Esophagus (tissue), 2 donors: ENCODE results near the gene CFAP69. TPM values are rescaled to one million over a fixed set of nuclear protein-coding genes. Genes with fewer than 3 reads are reported as not detected.
"Not testable (repeated sequence)": the region's sequence is repeated elsewhere in the genome, so short reads cannot be mapped to it uniquely, and the experiment has no call there.

Source experiments
- H3K27ac ChIP-seq, 2 donors: one replicate each; pipeline ENCODE4 v1.5.1; 2013; ENCODE audit warnings: low read depth in 2 of 2, mild to moderate bottlenecking in 2 of 2, inconsistent platforms in 1 of 2, low read length in 1 of 2, moderate library complexity in 1 of 2
- H3K27me3 ChIP-seq, 2 donors: one replicate each; pipeline ENCODE4 v1.6.1; 2013; ENCODE audit warnings: low read length in 2 of 2, control low read depth in 1 of 2, mild to moderate bottlenecking in 1 of 2; ENCODE audit not compliant: insufficient read depth in 2 of 2, control insufficient read depth in 1 of 2
- H3K36me3 ChIP-seq, 2 donors: one replicate each; pipeline ENCODE4 v1.6.1; 2013; ENCODE audit warnings: low read length in 1 of 2; ENCODE audit not compliant: control insufficient read depth in 2 of 2, insufficient read depth in 2 of 2
- H3K4me1 ChIP-seq, 2 donors: one replicate each; pipeline ENCODE4 v1.6.1; 2013; ENCODE audit warnings: low read length in 1 of 2; ENCODE audit not compliant: control insufficient read depth in 2 of 2, insufficient read depth in 2 of 2
- H3K4me3 ChIP-seq, 2 donors: one replicate each; pipeline ENCODE4 v1.5.1; 2013; ENCODE audit warnings: low read length in 2 of 2, mild to moderate bottlenecking in 2 of 2, low read depth in 1 of 2, moderate library complexity in 1 of 2
- H3K9me3 ChIP-seq, 2 donors: one replicate each; pipeline ENCODE4 v1.6.1; 2013; ENCODE audit warnings: mild to moderate bottlenecking in 2 of 2, low read depth in 1 of 2, low read length in 1 of 2, moderate library complexity in 1 of 2; ENCODE audit not compliant: control insufficient read depth in 2 of 2, insufficient read depth in 1 of 2
- WGBS, 2 donors: extraction: QIAGEN DNeasy Blood & Tissue Kit; methylation state at CpG; one replicate each; pipeline ENCODE4 v1.1.7; 2013; 5-methylcytosine and 5-hydroxymethylcytosine counted together
- polyA plus RNA-seq, 2 donors: library from polyadenylated mRNA; stranded (reverse); fragments of 200-250 nt; gene quantifications; one replicate each; pipeline ENCODE4 v1.2.3, GENCODE V29; 2013
- donor health status: healthy with polysubstance abuse.
- donor health status: Bipolar disorder and iron deficiency.

Gene CFAP69
- polyA plus RNA-seq, 2 donors: 1.4 to 3.1 TPM

- WGBS, 2 donors: 25 to 38% methylated on average over 1 of the region's 1 CpG
- H3K4me3 ChIP-seq: no peak overlapping the region
- H3K9me3 ChIP-seq: no peaks in the 10 kb centered on the region
- no peaks in the 10 kb centered on the region for H3K27me3 ChIP-seq
- no peaks in the 10 kb centered on the region for H3K36me3 ChIP-seq
- H3K4me1 ChIP-seq: peaks cover 0 to 2% of the 10 kb centered on the region in 2 donors
- no peak overlapping the region for H3K27ac ChIP-seq
These were observed 1.4 kb upstream of the CFAP69 start for GRCh38 chr7:90243556-90243955.

GRCh38 chr7:90244565-90244908, 437 bp upstream of the CFAP69 start:
- Histone ChIP-seq H3K9me3 (no peaks in the 10 kb centered on the region), H3K27ac (no peak overlapping the region), H3K4me3 (peak overlapping the region; percentile 88 to 91), H3K27me3 (no peaks in the 10 kb centered on the region), H3K36me3 (no peaks in the 10 kb centered on the region), H3K4me1 (peaks cover 0 to 2% of the 10 kb centered on the region in 2 donors)
- 16% methylated on average over 6 of the region's 6 CpGs for WGBS, 2 donors

GRCh38 chr7:90246171-90246570, 1.2 kb downstream of the CFAP69 start:
- Histone ChIP-seq H3K4me3 (peak overlapping the region in 1 of 2 donors; percentile 88), H3K27me3 (no peaks in the 10 kb centered on the region), H3K4me1 (peaks cover 0 to 2% of the 10 kb centered on the region in 2 donors), H3K9me3 (no peaks in the 10 kb centered on the region), H3K27ac (no peak overlapping the region), H3K36me3 (no peaks in the 10 kb centered on the region)
- WGBS, 2 donors: 26 to 28% methylated on average over 9 of the region's 9 CpGs

GRCh38 chr7:90248706-90249105, 3.7 kb downstream of the CFAP69 start:
- Histone ChIP-seq H3K36me3 (no peaks in the 10 kb centered on the region), H3K27ac (no peak overlapping the region), H3K9me3 (no peaks in the 10 kb centered on the region), H3K4me1 (peaks cover 0 to 4% of the 10 kb centered on the region in 2 donors), H3K27me3 (no peaks in the 10 kb centered on the region), H3K4me3 (no peak overlapping the region)
- WGBS, 2 donors: 85 to 90% methylated on average over 3 of the region's 3 CpGs

GRCh38 chr7:90250601-90251303, 5.8 kb downstream of the CFAP69 start:
- no peak overlapping the region for H3K27ac ChIP-seq
- no peaks in the 10 kb centered on the region for H3K27me3 ChIP-seq
- H3K4me3 ChIP-seq: no peak overlapping the region
- 37 to 50% methylated on average over 3 of the region's 3 CpGs for WGBS, 2 donors
- peaks cover 0 to 2% of the 10 kb centered on the region in 2 donors for H3K4me1 ChIP-seq
- no peaks in the 10 kb centered on the region for H3K36me3 ChIP-seq
- no peaks in the 10 kb centered on the region for H3K9me3 ChIP-seq

GRCh38 chr7:90251304-90251635, 6.3 kb downstream of the CFAP69 start:
- no peaks in the 10 kb centered on the region for H3K36me3 ChIP-seq
- H3K27me3 ChIP-seq: no peaks in the 10 kb centered on the region
- no peak overlapping the region for H3K27ac ChIP-seq
- peaks cover 0 to 2% of the 10 kb centered on the region in 2 donors for H3K4me1 ChIP-seq
- H3K4me3 ChIP-seq: no peak overlapping the region
- H3K9me3 ChIP-seq: no peaks in the 10 kb centered on the region
- WGBS, 2 donors: 28 to 54% methylated on average over 1 of the region's 1 CpG

- WGBS, 2 donors: 95 to 96% methylated on average over 5 of the region's 5 CpGs
- H3K4me1 ChIP-seq, H3K4me3 ChIP-seq, H3K9me3 ChIP-seq, H3K36me3 ChIP-seq, H3K27me3 ChIP-seq, H3K27ac ChIP-seq: not testable (repeated sequence)
These were observed 11.0 kb downstream of the CFAP69 start for GRCh38 chr7:90256011-90256410.

- Histone ChIP-seq H3K4me3 (no peak overlapping the region), H3K36me3 (no peaks in the 10 kb centered on the region), H3K9me3 (no peaks in the 10 kb centered on the region), H3K27me3 (no peaks in the 10 kb centered on the region), H3K4me1 (peaks cover 0 to 2% of the 10 kb centered on the region in 2 donors), H3K27ac (no peak overlapping the region)
- WGBS, 2 donors: 74 to 76% methylated on average over 1 of the region's 1 CpG
These were observed 11.8 kb downstream of the CFAP69 start for GRCh38 chr7:90256778-90257177.

GRCh38 chr7:90261441-90261840, 16.5 kb downstream of the CFAP69 start:
- H3K4me3 ChIP-seq: no peak overlapping the region
- H3K4me1 ChIP-seq: no peaks in the 10 kb centered on the region
- no peaks in the 10 kb centered on the region for H3K27me3 ChIP-seq
- H3K27ac ChIP-seq: no peak overlapping the region
- H3K36me3 ChIP-seq: no peaks in the 10 kb centered on the region
- H3K9me3 ChIP-seq: no peaks in the 10 kb centered on the region

GRCh38 chr7:90262438-90262837, 17.5 kb downstream of the CFAP69 start:
- Histone ChIP-seq H3K9me3 (no peaks in the 10 kb centered on the region), H3K27me3 (no peaks in the 10 kb centered on the region), H3K4me3 (no peak overlapping the region), H3K4me1 (no peaks in the 10 kb centered on the region), H3K27ac (no peak overlapping the region), H3K36me3 (no peaks in the 10 kb centered on the region)
